Retinal pigment epithelial cell (primary cell): Measurements from ENCODE around the gene C13orf46.

Experiments used
- DNase-seq: peaks from one replicate; pipeline ENCODE4 v3.0.0-alpha.2; 2010; ENCODE audit warnings: low read depth
- H3K4me3 ChIP-seq: 2 replicates; pipeline ENCODE4 v1.5.1; 2011; ENCODE audit warnings: mild to moderate bottlenecking, low read length, control low read depth, moderate library complexity
- TF ChIP-seq, protein P1 (sequence below): conservative IDR thresholded peaks from 2 replicates; pipeline ENCODE4 v1.5.1; 2011; ENCODE audit warnings: low read depth, low read length, control low read depth, inconsistent platforms

C13orf46 gene

DNA sequence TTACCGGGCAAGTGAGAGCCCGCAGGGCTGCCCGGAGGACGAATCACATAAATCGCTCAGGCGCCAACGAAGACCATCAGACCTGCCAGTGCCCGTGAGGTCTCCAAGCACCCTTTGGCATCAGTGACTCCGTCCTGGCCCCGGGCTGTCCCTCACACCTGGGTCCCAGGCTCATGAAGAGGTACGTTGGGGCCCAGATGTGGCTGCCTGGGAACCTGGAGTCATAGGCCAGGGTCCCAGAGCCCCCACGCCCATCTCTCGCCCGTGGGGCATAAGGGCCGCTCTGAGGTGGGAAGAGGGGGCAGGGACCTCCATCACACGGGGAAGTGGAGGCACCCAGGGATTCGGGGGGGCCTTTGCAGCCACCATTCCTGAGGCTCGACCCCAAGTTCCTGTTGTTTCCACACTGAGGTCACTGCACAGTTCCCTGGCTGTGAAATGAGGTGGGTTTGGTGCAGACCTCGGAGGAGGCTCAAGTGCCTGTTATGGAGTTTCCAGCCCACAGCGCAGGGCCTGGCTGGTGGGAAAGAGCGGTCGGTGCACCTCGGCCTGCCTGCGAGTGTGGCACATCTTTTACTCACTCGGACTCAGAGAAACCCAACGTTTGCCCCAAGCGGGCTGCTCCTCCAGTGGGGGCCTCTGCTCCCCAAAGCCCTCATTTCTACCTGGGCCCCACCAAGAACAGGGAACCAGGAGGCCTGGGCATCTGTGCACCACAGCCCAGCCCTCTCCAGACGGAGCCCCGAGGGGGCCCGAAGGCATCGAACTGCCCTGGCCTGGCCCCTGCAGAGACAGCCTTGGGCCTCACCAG lies 35.9 kb upstream of the C13orf46 start:
- TF ChIP-seq, protein P1, sequence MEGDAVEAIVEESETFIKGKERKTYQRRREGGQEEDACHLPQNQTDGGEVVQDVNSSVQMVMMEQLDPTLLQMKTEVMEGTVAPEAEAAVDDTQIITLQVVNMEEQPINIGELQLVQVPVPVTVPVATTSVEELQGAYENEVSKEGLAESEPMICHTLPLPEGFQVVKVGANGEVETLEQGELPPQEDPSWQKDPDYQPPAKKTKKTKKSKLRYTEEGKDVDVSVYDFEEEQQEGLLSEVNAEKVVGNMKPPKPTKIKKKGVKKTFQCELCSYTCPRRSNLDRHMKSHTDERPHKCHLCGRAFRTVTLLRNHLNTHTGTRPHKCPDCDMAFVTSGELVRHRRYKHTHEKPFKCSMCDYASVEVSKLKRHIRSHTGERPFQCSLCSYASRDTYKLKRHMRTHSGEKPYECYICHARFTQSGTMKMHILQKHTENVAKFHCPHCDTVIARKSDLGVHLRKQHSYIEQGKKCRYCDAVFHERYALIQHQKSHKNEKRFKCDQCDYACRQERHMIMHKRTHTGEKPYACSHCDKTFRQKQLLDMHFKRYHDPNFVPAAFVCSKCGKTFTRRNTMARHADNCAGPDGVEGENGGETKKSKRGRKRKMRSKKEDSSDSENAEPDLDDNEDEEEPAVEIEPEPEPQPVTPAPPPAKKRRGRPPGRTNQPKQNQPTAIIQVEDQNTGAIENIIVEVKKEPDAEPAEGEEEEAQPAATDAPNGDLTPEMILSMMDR, result no peak
- no peak for DNase-seq
- no peak overlapping the region for H3K4me3 ChIP-seq

DNA sequence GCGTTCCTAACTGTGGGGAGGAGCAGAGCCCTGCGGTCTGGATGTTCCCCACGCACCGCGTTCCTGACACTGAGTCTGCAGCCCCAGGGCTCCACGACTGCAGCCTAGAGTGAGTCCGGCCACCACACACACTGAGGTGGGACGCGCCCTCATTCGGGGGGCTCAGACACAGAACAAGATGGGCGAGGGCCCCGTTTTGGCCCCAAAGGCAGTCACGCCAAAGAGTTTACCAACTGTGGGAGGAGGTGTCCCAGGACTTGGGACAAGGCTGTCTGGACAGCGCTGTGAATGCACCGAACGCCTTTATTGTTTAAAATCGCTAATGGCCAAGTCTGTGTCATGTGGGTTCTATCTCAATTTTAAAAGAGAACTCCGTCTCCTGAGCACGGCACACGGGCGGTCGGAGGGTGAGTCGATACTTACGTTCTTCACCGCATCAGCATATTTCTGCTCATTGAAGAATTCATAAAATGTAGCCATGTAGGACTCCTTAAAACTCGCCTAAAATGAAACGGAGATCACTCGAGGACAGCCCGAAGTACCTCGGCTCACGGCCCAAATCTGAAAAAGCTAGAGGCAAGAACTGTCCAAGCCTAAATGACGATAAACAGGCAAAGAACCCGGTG lies 35.2 kb upstream of the C13orf46 start:
- DNase-seq, result no peak
- no peak overlapping the region for H3K4me3 ChIP-seq
- TF ChIP-seq, protein P1, result no peak

DNA sequence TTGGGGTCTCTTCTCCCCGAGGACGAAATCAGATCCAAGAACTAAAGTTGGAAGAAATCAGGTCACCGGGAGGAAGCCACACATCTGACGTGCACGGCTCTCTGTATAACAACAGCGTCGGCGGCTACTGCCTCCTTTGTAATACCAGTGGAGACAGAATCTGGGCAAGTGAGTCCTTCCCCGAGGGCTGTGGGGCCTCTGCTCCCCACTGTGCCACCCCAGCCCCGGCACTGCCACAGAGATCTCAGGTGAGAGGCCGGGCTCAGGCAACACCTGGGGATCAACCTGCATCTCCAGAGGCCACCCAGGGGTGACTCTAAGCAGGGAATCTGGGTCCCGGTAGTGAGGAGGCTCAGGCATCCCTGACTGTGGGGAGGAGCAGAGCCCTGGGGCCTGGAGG lies 33.7 kb upstream of the C13orf46 start:
- no peak overlapping the region for H3K4me3 ChIP-seq
- DNase-seq, result no peak
- TF ChIP-seq, protein P1, result no peak

DNA sequence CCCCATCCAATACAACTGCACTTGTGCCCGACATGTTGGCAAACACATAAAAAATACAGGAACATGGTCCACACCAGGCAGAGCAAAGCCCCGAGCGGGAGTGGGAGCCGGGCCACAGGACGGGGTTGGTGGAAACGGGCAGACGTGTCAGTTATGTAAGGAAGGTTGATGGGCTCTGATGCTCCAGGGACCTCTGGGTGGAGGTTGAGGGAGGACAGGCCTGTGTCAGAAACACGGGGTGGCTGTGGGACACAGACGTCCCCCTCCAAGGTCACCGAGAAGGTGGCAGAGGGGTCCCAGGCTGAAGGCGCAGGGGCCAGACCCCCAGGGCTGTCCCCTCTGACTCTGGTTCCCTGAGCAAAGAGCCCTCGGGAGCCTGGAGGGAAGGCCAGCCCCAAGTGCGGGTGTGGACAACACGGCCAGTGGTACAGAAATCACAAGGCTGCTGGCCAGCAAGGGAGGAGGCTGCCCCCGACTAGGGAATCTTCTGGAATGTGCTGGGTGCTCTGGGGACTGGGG lies 31.4 kb upstream of the C13orf46 start:
- TF ChIP-seq, protein P1, result no peak
- DNase-seq, result no peak
- H3K4me3 ChIP-seq, result no peak overlapping the region

DNA sequence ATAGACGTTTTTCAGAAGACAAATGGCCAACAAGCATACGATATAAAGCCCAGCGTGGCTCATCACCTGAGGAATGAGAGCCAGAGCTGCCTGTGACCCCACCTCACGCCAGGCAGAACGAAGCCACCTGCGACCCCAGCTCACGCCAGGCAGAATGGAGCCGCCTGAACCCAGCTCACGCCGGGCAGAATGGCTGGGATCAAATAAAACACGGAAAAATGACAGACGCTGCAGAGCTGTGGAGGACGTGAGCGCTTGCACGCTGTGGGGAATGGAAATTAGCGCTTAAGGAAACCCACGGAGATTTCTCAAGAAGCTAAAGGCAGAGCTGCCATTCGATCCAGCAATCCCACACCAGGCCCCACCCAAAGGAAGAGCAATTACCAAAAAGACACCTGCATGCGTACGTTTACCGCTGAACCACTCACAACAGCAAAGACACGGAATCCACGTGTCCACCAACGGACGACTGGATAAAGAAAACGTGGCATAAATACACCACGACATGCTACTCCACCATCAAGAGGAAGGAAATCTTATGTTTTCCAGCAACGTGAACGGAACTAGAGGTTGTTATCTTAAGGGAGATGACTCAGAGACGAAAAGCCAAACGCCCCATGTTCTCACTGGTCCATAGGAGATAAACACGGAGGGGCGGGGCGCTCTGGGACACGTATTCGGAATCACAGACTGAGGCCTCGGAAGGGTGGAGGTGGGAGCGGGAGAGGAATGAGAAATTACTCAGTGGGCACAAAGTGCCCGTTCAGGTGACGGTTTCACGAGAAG lies 30.7 kb upstream of the C13orf46 start:
- TF ChIP-seq, protein P1, result no peak
- DNase-seq, result no peak
- no peak overlapping the region for H3K4me3 ChIP-seq

DNA sequence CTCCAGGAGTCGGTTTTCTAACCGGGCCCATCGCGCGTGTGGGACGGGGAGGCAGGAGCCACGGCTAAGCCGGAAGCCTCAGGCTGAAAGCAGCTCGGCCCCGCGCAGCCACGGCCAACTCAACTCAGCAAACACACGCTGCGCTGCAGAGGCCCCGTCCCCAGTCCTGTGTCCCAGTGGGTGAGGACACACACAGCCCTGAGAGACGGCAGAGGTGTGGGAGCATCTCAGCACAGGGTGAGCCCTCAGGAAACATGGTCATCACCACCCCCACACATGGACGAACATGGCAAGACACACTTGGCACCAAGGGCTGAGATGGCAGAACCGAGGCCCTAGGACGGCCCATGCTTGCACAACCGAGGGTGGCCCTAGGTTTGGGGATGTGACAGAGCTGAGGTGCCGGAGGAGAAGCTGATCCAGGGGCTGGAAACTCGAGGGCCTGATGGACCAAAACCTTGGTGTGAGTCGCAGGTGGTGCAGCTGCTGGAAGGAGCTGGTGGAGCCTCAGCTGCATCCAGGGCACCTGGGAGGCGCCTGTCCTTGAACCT lies 29.0 kb upstream of the C13orf46 start:
- no peak for DNase-seq
- TF ChIP-seq, protein P1, result no peak
- H3K4me3 ChIP-seq, result no peak overlapping the region
